ENCODE data around the gene SYPL1.

SYPL1 gene

GRCh38 chr7:106121189-106121810 is 9.2 kb upstream of the SYPL1 start:
- DNase-seq, result no peak

DNA sequence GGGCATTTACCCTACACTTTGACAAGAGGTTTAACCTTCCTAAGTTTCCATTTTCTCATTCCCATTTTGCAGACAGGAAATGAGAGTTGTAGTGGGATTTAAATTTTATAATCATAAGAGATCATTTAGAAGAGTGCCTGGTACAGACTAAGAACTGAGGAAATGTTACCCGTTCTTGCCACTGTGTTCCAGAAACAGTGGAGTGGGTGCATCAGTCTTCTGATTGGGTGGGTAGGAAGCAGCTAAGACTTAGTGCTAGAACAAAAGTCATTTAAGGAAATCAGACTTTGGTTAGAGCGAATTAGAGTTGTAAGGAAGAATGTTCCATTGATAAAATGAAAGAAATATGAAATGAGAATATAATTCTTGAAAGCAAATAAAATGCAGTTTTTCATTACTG is 8.4 kb upstream of the SYPL1 start:
- no peak for DNase-seq

DNA sequence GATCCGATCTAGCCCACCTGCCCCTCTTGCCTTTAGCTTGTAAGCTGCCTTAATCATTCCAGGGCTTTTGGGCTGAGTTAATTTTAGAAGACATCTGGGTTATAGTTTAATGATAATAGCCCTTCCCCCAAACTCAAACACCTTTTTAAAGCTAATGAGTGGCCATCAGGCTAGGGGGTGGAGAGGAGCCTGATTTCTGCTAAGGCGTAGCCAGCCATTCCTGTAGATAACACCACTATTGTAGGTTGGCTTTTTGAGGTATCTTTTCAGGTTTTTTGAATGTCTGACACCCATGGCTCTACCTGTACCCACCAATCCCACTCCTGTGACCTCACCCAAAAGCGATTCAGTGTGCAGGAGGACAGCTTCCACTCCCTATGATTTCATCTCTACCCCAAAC is 7.6 kb upstream of the SYPL1 start:
- DNase-seq, result no peak

GRCh38 chr7:106117786-106118544 is 5.9 kb upstream of the SYPL1 start:
- DNase-seq, result no peak

DNA sequence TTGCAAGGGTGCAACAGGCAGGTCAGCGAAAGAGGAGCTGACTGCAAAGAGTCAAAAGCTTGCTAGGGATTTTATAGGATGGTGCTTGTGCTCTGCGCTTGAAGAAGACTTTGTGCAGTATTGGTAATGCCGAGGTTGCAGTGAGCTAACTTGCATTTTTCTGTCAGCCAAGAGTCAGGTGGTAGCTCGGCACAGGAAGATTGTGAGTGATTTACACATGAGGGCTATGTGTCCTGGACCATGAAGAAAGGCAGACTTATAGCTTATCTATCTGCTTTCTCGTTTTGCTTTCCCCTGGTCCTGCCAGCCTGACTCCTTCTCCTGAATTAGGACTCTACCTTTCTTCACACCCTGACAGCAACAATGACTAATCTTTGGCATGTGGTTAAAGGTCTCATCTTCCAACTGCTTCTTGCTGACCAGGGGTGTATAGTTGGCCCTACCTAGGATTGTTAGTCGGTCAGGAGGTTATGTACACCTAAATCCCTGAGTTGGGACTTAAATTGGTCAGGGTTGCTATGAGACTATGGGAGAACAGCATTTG is 4.1 kb upstream of the SYPL1 start:
- no peak for DNase-seq

- DNase-seq, result peak in 2 of 4 experiments; percentile 7 to 13
Observed at GRCh38 chr7:106114716-106115383, 2.7 kb upstream of the SYPL1 start.

GRCh38 chr7:106112972-106113421 is 885 bp upstream of the SYPL1 start:
- no peak for DNase-seq

- DNase-seq, result peak in 2 of 4 experiments; percentile 39 to 48
Observed at GRCh38 chr7:106111655-106112117, 426 bp downstream of the SYPL1 start.

- DNase-seq, result no peak
Observed at GRCh38 chr7:106110885-106111654, 1.0 kb downstream of the SYPL1 start.

- DNase-seq, result no peak
Observed at GRCh38 chr7:106110238-106110560, 1.9 kb downstream of the SYPL1 start.

DNA sequence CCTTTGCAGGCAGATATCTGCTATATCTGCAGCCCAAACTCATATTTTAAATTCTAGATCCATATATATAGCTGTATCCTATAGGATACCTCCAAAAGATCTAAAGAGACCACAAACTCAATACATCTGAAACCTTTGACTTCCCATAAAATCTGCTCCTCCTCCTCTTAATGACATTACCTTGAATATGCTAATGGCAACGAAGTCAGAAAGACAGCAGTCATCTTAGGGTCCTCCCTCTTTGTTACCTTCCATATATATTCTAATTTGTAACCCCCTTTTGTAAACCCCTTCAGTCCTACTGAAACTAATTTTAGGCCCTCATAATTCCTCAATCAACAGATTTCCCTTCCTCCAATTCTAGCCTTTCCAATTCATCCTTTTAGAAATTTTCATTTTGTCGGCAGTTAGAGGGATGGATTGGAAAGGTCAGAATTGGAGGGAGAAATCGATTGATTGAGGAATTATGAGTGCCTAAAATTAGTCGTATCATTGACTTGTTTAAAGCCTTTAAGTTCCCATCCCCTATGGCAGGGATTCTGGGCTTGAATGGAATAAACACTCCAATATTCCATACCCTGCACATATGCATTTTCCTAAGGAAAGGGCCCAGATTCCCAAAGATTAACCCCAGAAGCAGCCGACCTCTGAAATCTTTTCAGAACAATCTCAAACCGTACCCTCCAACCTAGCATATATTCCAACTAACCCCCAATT is 2.4 kb downstream of the SYPL1 start:
- DNase-seq, result no peak

DNA sequence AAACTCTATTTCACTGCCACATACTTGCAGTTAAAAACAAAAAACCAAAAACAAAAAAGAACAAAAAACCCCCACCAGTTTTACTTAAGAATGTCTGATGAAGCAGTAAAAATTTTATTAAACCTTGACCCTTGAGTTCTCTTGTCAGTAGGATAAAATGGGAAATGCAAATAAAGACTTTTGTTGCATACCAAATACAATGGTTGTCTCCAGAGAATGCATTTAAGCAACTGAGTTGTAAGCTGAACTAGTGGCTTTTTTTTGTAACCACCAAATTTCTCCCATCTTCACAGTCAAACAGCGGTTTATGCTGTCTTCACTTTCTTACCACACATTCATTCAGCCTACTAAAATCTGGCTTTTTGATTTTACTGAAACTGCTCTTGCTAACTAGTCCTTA is 3.1 kb downstream of the SYPL1 start:
- no peak for DNase-seq

DNA sequence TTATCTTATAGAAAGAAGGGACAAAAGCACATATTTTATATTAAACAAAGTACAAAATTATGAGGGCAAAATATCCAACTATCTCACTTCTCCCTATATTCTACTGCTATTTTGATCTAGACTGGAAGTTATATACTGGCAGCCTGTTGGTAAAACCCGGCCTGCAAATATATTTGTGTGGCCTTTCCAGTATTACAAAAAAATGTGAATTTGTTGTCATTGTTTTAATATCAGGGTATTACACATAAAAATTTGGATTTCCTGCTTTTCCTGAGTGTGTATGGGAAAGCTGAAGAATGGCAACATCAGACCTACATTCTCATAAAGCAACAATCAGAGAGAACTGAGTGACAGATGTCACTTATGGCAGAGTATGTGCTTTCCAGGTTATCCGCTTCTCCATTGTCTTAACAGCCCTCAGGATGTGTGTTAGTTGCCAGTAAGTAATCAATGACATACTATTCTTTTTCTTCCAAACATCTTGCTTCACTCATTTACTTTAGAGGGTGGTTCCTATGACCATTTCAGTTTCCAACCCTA is 7.3 kb downstream of the SYPL1 start:
- no peak for DNase-seq

DNA sequence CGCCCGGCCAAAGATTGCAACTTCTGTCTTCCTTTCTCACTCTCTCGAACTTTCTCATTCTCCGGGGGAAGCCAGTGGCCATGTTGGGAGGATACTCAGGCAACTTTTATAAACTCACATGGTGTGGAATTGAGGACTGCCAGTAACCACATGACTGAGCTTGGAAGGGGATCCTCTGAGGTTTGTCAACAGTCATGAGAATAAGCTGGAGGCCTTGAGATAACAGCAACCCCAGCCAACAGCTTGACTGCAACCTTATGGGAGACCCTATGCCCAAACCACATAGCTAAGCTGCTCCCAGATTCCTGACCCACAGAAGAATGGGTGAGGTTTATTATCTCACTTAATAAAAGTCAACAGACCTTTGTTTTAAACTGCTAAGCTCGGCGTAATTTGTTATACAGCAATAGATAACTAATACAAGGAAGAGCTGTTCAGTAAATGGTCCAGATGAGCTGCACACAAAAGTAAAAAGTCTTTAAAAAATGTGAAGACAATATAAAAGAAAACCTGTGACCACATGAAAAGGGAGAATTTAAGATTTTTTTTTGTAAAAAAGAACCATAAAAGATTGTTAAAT is 9.6 kb downstream of the SYPL1 start:
- DNase-seq, result no peak

DNA sequence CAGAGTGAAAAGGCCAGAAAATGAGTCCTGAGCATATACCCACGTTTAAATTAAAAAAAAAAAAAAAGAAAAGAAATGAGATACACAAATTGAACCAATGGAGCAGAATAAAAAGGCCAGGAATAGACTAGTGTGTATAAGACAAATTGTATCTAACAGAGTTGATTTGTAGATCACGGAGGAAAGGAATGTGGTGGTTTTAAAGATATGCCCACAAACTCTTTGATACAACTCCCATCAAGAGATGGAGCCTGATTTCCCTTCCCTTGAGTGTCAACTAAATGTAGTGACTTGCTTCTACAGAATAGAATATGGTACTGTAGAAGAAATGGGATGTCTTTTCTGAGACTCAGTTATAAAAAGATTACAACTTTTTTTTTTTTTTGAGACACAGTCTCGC is 10.4 kb downstream of the SYPL1 start:
- no peak for DNase-seq

GRCh38 chr7:106100863-106101629 is 11.1 kb downstream of the SYPL1 start:
- DNase-seq, result no peak

- DNase-seq, result no peak
Observed at GRCh38 chr7:106099539-106099938, 12.6 kb downstream of the SYPL1 start.

GRCh38 chr7:106098889-106099288 is 13.2 kb downstream of the SYPL1 start:
- DNase-seq, result no peak

- DNase-seq, result no peak
Observed at GRCh38 chr7:106095634-106096033, 16.5 kb downstream of the SYPL1 start.

DNA sequence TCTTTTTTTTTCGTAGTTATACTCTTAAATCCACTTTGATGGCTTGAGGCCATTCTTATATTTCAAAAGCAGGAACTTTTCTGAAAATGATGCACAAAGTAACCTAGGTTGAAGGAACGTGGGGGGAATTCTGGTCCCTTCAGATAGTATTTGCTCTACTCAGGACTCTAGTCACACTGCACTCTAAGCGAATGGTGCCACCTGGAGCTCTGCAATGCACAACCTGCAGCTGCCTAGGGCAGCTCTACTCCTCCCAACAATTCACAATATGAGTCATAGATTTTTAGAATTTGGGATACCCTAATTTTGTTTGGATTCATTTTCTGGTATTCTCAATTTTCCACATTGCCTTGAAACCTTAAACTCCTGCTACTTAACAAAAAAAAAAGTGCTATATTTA is 17.3 kb downstream of the SYPL1 start:
- DNase-seq, result no peak

GRCh38 chr7:106092204-106092603 is 19.9 kb downstream of the SYPL1 start:
- DNase-seq, result no peak

All from activated CD4-positive, CD25-positive, alpha-beta regulatory T cell (primary cell).